KMS-11 (cell line): ENCODE measurements around the gene LRRC7.

Experiments used
- H2AFZ ChIP-seq: fragments of 200-600 bp; sonication (generic); 2 replicates; pipeline ENCODE4 v1.6.1; 2016; ENCODE audit warnings: antibody characterized with exemption, mixed run types, low read depth
- H3K27ac ChIP-seq: fragments of 200-600 bp; sonication (generic); 2 replicates; pipeline ENCODE4 v1.6.1; 2016; ENCODE audit warnings: mild to moderate bottlenecking, mixed run types
- H3K27me3 ChIP-seq: fragments of 200-600 bp; sonication (generic); 2 replicates; pipeline ENCODE4 v1.6.1; 2017; ENCODE audit warnings: mild to moderate bottlenecking, low read depth, mixed run types, moderate library complexity; ENCODE audit not compliant: insufficient read depth
- H3K36me3 ChIP-seq: fragments of 200-600 bp; sonication (generic); 2 replicates; pipeline ENCODE4 v1.6.1; 2017; ENCODE audit warnings: mild to moderate bottlenecking, mixed run types; ENCODE audit not compliant: insufficient read depth
- H3K4me1 ChIP-seq: fragments of 200-600 bp; sonication (generic); 2 replicates; pipeline ENCODE4 v1.6.1; 2016; ENCODE audit warnings: mild to moderate bottlenecking, low read depth, mixed run types; ENCODE audit not compliant: poor library complexity, severe bottlenecking
- H3K4me2 ChIP-seq: fragments of 200-600 bp; sonication (generic); 2 replicates; pipeline ENCODE4 v1.7.0; 2016; ENCODE audit warnings: mild to moderate bottlenecking, mixed run types
- H3K4me3 ChIP-seq: fragments of 200-600 bp; sonication (generic); IDR thresholded peaks from 2 replicates; pipeline ENCODE4 v1.6.1; 2017; ENCODE audit warnings: low read depth, low read length, mixed read lengths; ENCODE audit not compliant: insufficient read depth
- H3K79me2 ChIP-seq: fragments of 200-600 bp; sonication (generic); 2 replicates; pipeline ENCODE4 v1.6.1; 2016; ENCODE audit warnings: low read depth, mixed run types; ENCODE audit not compliant: insufficient read depth
- H3K9ac ChIP-seq: fragments of 200-600 bp; sonication (generic); 2 replicates; pipeline ENCODE4 v1.6.1; 2016; ENCODE audit warnings: mild to moderate bottlenecking, mixed run types
- H4K20me1 ChIP-seq: fragments of 200-600 bp; sonication (generic); 2 replicates; pipeline ENCODE4 v1.6.1; 2016; ENCODE audit warnings: mild to moderate bottlenecking, mixed run types; ENCODE audit not compliant: insufficient read depth
- TF ChIP-seq, protein P1 (sequence below): fragments of 200-600 bp; sonication (generic); conservative IDR thresholded peaks from 2 replicates; pipeline ENCODE4 v1.6.1; 2017; ENCODE audit warnings: low read depth, mild to moderate bottlenecking, antibody characterized with exemption, low read length, moderate library complexity, mixed read lengths

Gene LRRC7

DNA sequence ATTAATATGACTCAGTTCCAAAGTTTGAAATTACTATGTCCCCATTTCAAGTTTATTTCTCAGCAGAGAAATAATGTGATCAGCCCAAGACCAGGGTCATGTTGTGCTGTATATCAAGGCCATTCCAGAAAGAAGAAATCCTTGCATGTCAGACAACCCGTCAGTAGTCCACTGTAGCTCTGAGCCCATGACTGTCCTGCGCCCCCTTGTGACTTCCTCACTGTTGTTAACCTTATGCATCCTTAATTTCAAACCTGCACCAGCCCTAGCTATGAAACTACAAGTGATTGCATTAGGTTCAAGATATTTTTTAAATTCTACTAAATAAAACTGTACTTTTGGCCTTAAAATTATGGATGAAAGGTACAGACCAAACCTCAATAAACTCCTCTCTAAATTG lies 133.0 kb downstream of the LRRC7 start:
- no peaks in the 10 kb centered on the region for H3K27me3 ChIP-seq
- TF ChIP-seq, protein P1, sequence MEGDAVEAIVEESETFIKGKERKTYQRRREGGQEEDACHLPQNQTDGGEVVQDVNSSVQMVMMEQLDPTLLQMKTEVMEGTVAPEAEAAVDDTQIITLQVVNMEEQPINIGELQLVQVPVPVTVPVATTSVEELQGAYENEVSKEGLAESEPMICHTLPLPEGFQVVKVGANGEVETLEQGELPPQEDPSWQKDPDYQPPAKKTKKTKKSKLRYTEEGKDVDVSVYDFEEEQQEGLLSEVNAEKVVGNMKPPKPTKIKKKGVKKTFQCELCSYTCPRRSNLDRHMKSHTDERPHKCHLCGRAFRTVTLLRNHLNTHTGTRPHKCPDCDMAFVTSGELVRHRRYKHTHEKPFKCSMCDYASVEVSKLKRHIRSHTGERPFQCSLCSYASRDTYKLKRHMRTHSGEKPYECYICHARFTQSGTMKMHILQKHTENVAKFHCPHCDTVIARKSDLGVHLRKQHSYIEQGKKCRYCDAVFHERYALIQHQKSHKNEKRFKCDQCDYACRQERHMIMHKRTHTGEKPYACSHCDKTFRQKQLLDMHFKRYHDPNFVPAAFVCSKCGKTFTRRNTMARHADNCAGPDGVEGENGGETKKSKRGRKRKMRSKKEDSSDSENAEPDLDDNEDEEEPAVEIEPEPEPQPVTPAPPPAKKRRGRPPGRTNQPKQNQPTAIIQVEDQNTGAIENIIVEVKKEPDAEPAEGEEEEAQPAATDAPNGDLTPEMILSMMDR = no peak
- H3K4me3 ChIP-seq = no peak overlapping the region

DNA sequence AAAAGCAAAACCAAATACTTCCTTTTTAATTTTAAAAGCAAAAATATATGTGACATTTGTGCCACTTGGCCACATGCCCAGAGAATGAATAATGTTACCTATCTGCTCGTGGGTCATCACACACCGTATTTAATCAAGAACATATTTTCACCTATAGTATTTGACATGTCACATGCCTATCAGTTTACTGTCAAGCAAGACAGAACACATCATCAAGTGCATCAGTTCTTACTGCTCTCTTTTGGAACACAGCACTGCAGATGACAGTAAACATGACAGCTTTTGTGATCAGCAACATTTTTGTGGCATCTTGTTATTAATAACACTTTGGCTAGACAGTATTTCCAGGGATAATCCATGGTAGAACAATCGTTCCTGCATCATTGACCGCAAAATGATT lies 134.4 kb downstream of the LRRC7 start:
- no peak overlapping the region for H3K27ac ChIP-seq
- H3K79me2 ChIP-seq = no peaks in the 10 kb centered on the region
- H3K27me3 ChIP-seq = no peaks in the 10 kb centered on the region
- H3K36me3 ChIP-seq = no peaks in the 10 kb centered on the region
- no peak overlapping the region for H3K4me3 ChIP-seq
- H3K9ac ChIP-seq = no peak overlapping the region
- H4K20me1 ChIP-seq = no peaks in the 10 kb centered on the region
- H3K4me2 ChIP-seq = no peak overlapping the region
- no peak overlapping the region for H2AFZ ChIP-seq
- H3K4me1 ChIP-seq = no peaks in the 10 kb centered on the region
- TF ChIP-seq, protein P1 = no peak

More for the DNA sequence above, 133.0 kb downstream of the LRRC7 start:
- Histone ChIP-seq H3K27ac (no peak overlapping the region), H3K36me3 (no peaks in the 10 kb centered on the region), H3K9ac (no peak overlapping the region), H3K4me2 (no peak overlapping the region), H2AFZ (no peak overlapping the region), H3K4me1 (no peaks in the 10 kb centered on the region), H4K20me1 (no peaks in the 10 kb centered on the region), H3K79me2 (no peaks in the 10 kb centered on the region)

DNA sequence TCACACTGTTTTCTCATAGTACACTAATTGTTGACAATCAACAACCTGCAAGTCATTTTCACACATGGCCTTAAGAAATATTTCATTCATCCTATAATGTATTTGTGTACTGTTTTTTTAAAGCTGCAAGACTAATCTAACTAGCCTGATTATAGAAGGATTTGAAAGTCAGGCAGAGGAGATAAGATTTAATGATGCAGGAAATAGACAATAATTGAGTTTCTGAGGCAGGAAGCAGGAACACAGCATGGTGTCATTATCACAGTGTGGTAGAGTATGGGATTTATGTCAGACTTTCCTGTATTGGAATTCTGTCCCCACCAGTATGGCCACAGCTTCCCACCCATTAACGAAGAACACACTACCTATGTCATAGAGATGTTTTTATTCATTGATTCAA lies 138.8 kb downstream of the LRRC7 start:
- H4K20me1 ChIP-seq = no peaks in the 10 kb centered on the region
- no peaks in the 10 kb centered on the region for H3K79me2 ChIP-seq
- no peaks in the 10 kb centered on the region for H3K4me1 ChIP-seq
- H3K4me3 ChIP-seq = no peak overlapping the region
- H3K4me2 ChIP-seq = no peak overlapping the region
- no peaks in the 10 kb centered on the region for H3K36me3 ChIP-seq
- H3K27ac ChIP-seq = no peak overlapping the region
- TF ChIP-seq, protein P1 = no peak
- no peaks in the 10 kb centered on the region for H3K27me3 ChIP-seq
- no peak overlapping the region for H3K9ac ChIP-seq
- no peak overlapping the region for H2AFZ ChIP-seq

DNA sequence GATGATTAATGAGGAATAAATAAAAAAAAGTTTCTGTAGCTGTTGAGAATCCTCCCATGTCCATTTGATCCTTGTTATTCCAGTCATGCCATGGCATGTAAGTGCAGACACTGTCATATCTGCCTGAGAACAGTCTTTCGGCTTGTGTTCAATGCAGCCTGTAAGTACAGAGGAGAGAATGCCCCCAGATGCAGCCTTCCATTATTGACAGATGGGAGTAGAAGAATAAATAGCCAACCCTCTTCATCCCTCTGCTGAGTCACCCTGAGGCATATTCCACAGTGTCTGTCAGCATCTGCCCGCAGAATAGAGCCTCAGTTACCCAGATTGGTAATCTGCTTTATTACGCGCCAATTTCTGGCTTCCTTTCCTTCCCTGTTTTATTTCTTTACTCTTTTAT lies 139.4 kb downstream of the LRRC7 start:
- H3K79me2 ChIP-seq = no peaks in the 10 kb centered on the region
- no peak overlapping the region for H3K4me3 ChIP-seq
- H3K27me3 ChIP-seq = no peaks in the 10 kb centered on the region
- no peak overlapping the region for H3K4me2 ChIP-seq
- TF ChIP-seq, protein P1 = no peak
- no peaks in the 10 kb centered on the region for H4K20me1 ChIP-seq
- H3K27ac ChIP-seq = no peak overlapping the region
- no peak overlapping the region for H2AFZ ChIP-seq
- H3K36me3 ChIP-seq = no peaks in the 10 kb centered on the region
- no peaks in the 10 kb centered on the region for H3K4me1 ChIP-seq
- no peak overlapping the region for H3K9ac ChIP-seq
